A673 (cell line): ENCODE measurements around the gene PANK3. TPM values are rescaled to one million over a fixed set of nuclear protein-coding genes. Genes with fewer than 3 reads are reported as not detected.

Experiments used
- BruUV-seq: library from RNA; stranded (reverse); fragments of 400-500 nt; replicated peaks from 2 replicates; lab custom pipeline; 2021; lab: Mats Ljungman, UMichigan
- CTCF ChIA-PET: fragments of 300-600 bp; sonication (Branson Sonifier 250); formaldehyde crosslinking; loops from one replicate; lab custom pipeline; 2022; ENCODE audit warnings: antibody characterized with exemption; lab: Charles Lee
- POLR2A ChIA-PET: fragments of 300-600 bp; sonication (Branson Sonifier 250); formaldehyde crosslinking; loops from one replicate; lab custom pipeline; 2022; ENCODE audit warnings: antibody characterized with exemption; ENCODE audit not compliant: low non-redundant PET; lab: Charles Lee
- DNase-seq: peaks from one replicate; pipeline ENCODE4 v3.0.0-alpha.2; 2015; ENCODE audit warnings: low spot score
- H3K27ac ChIP-seq: fragments of 200-600 bp; sonication (generic); 2 replicates; pipeline ENCODE4 v1.5.1; 2016; ENCODE audit warnings: mixed run types, low read depth, mild to moderate bottlenecking, mixed read lengths, antibody characterized with exemption, low read length; ENCODE audit not compliant: poor library complexity, severe bottlenecking
- H3K27me3 ChIP-seq: fragments of 200-600 bp; sonication (generic); replicated peaks from 2 replicates; pipeline ENCODE4 v1.6.1; 2017; ENCODE audit warnings: mixed run types, low read depth, mild to moderate bottlenecking, mixed read lengths, antibody characterized with exemption, low read length; ENCODE audit not compliant: insufficient read depth, poor library complexity
- H3K36me3 ChIP-seq: fragments of 200-600 bp; sonication (generic); 2 replicates; pipeline ENCODE4 v1.6.1; 2016; ENCODE audit warnings: mixed run types, mild to moderate bottlenecking, mixed read lengths, antibody characterized with exemption, low read length; ENCODE audit not compliant: insufficient read depth, poor library complexity, severe bottlenecking
- H3K4me1 ChIP-seq: fragments of 200-600 bp; sonication (generic); 2 replicates; pipeline ENCODE4 v1.6.1; 2017; ENCODE audit warnings: mixed run types, mild to moderate bottlenecking, mixed read lengths, antibody characterized with exemption, low read length; ENCODE audit not compliant: insufficient read depth, poor library complexity, severe bottlenecking
- H3K4me3 ChIP-seq: fragments of 200-600 bp; sonication (generic); 2 replicates; pipeline ENCODE4 v1.5.1; 2016; ENCODE audit warnings: low read depth, mixed run types, mild to moderate bottlenecking, mixed read lengths, low read length; ENCODE audit not compliant: poor library complexity, severe bottlenecking
- H3K9me3 ChIP-seq: fragments of 200-600 bp; sonication (generic); 2 replicates; pipeline ENCODE4 v1.6.1; 2016; ENCODE audit warnings: mixed run types, low read depth, mild to moderate bottlenecking, mixed read lengths, antibody characterized with exemption, low read length; ENCODE audit not compliant: poor library complexity, severe bottlenecking
- CTCF ChIP-seq: fragments of 300-800, 200-600 bp; sonication (generic); conservative IDR thresholded peaks from 2 replicates; pipeline ENCODE4 v1.5.1; 2017; ENCODE audit warnings: low read depth, mild to moderate bottlenecking, antibody characterized with exemption, low read length, moderate library complexity, mixed read lengths
- EZH2 ChIP-seq: fragments of 200-600 bp; sonication (generic); IDR thresholded peaks from 2 replicates; pipeline ENCODE4 v1.6.1; 2017; ENCODE audit warnings: borderline replicate concordance, low read depth, mild to moderate bottlenecking, mixed read lengths, antibody characterized with exemption, low read length; ENCODE audit not compliant: poor library complexity, severe bottlenecking
- intact Hi-C: fragments of 100-400 bp; cut with micrococcal nuclease; formaldehyde crosslinking; loops from one replicate; pipeline ENCODE4 v1.10.0; 2022; ENCODE audit not compliant: unreplicated experiment
- total RNA-seq: library from RNA; stranded (reverse); gene quantifications from 2 replicates; pipeline ENCODE4 v1.2.3, GENCODE V29; 2021

PANK3 gene
- total RNA-seq, 1 experiment from 2014 or later = 79.2 TPM

GRCh38 chr5:168614661-168615060, 35.5 kb upstream of the PANK3 start:
- no peak for DNase-seq
- Histone ChIP-seq H3K36me3 (no peaks in the 10 kb centered on the region), H3K27ac (no peak overlapping the region), H3K9me3 (no peaks in the 10 kb centered on the region), H3K4me3 (no peak overlapping the region), H3K4me1 (no peaks in the 10 kb centered on the region), H3K27me3 (no peaks in the 10 kb centered on the region)
- BruUV-seq = no TSS peak
- POLR2A ChIA-PET = no interaction called here
- TF ChIP-seq CTCF (no peak), EZH2 (no peak)
- CTCF ChIA-PET = no interaction called here
- intact Hi-C loops = no loop called here

DNA sequence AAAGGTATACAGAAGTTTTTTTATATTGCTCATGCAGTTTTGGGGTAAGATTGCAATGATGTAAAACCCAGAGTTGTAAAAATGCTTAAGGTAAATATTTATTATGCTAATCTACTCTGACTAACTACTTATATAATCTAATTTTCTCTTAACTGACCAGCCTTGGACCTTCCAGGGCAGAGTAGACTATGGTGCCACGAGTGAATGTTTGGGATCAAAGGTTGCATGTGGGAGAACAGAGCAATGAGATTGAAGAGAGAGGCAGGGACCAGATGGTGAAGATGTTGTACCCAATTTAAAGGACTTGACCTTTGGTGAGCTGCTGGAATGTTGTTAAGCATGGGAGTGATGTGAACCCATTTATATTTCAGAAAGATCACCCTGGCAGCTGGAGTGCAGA, 34.8 kb upstream of the PANK3 start:
- Histone ChIP-seq H3K9me3 (no peaks in the 10 kb centered on the region), H3K27ac (no peak overlapping the region), H3K36me3 (no peaks in the 10 kb centered on the region), H3K4me3 (no peak overlapping the region), H3K27me3 (no peaks in the 10 kb centered on the region), H3K4me1 (no peaks in the 10 kb centered on the region)
- POLR2A ChIA-PET = no interaction called here
- no peak for TF ChIP-seq CTCF
- TF ChIP-seq EZH2 = no peak
- DNase-seq = no peak
- BruUV-seq = no TSS peak
- intact Hi-C loops = no loop called here
- CTCF ChIA-PET = no interaction called here

DNA sequence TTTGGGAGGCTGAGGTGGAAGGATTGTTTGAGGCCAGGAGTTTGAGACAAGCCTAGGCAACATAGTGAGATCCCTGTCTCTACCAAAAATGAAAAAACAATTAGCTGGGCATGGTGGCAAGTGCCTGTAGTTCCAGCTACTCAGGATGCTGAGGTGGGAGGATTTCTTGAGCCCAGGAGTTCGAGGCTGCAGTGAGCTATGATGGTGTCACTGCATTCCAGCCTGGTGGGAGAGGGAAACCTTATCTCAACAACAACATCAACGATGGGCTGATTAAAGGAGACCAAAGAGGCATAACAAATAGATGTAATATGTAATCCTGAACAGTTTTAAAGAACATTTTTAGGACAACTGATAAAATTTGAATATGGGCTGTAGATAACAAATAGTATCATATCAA, 34.2 kb upstream of the PANK3 start:
- no peaks in the 10 kb centered on the region for H3K36me3 ChIP-seq
- POLR2A ChIA-PET = no interaction called here
- no TSS peak for BruUV-seq
- TF ChIP-seq EZH2 = no peak
- no peak for TF ChIP-seq CTCF
- intact Hi-C loops = no loop called here
- CTCF ChIA-PET = no interaction called here
- DNase-seq = no peak
- H3K27me3 ChIP-seq = no peaks in the 10 kb centered on the region
- no peaks in the 10 kb centered on the region for H3K4me1 ChIP-seq
- H3K27ac ChIP-seq = no peak overlapping the region
- H3K4me3 ChIP-seq = no peak overlapping the region
- no peaks in the 10 kb centered on the region for H3K9me3 ChIP-seq
